GM19043 (cell line): ENCODE measurements around the gene ZNF330.

Experiments
- ATAC-seq: cut with Tn5 transposase; IDR thresholded peaks from one replicate; pipeline ENCODE4 v1.9.1; 2021; ENCODE audit warnings: low read depth; ENCODE audit not compliant: unreplicated experiment

Gene ZNF330

GRCh38 chr4:141229408-141230101, 8.9 kb downstream of the ZNF330 start:
- peak; percentile 72 for ATAC-seq

GRCh38 chr4:141233673-141234072, 13.0 kb downstream of the ZNF330 start:
- ATAC-seq = no peak

- no peak for ATAC-seq
Measured at GRCh38 chr4:141238186-141238585, 17.5 kb downstream of the ZNF330 start.

- no peak for ATAC-seq
Measured at GRCh38 chr4:141240259-141240658, 19.6 kb downstream of the ZNF330 start.

GRCh38 chr4:141240671-141241070, 20.0 kb downstream of the ZNF330 start:
- ATAC-seq = no peak

GRCh38 chr4:141241986-141242385, 21.3 kb downstream of the ZNF330 start:
- ATAC-seq = no peak

GRCh38 chr4:141244419-141244818, 23.7 kb downstream of the ZNF330 start:
- ATAC-seq = no peak

- no peak for ATAC-seq
Measured at GRCh38 chr4:141246243-141246642, 25.5 kb downstream of the ZNF330 start.

GRCh38 chr4:141246683-141247429, 26.2 kb downstream of the ZNF330 start:
- no peak for ATAC-seq

GRCh38 chr4:141247430-141247780, 26.7 kb downstream of the ZNF330 start:
- ATAC-seq = no peak

GRCh38 chr4:141248029-141248428, 27.3 kb downstream of the ZNF330 start:
- no peak for ATAC-seq

- ATAC-seq = no peak
Measured at GRCh38 chr4:141248486-141248885, 27.8 kb downstream of the ZNF330 start.

GRCh38 chr4:141254326-141254725, 33.6 kb downstream of the ZNF330 start:
- no peak for ATAC-seq

- no peak for ATAC-seq
Measured at GRCh38 chr4:141255016-141255415, 34.3 kb downstream of the ZNF330 start.

GRCh38 chr4:141258558-141258957, 37.9 kb downstream of the ZNF330 start:
- no peak for ATAC-seq

GRCh38 chr4:141275834-141276233, 55.1 kb downstream of the ZNF330 start:
- no peak for ATAC-seq

GRCh38 chr4:141283152-141283551, 62.5 kb downstream of the ZNF330 start:
- no peak for ATAC-seq

- no peak for ATAC-seq
Measured at GRCh38 chr4:141283563-141283962, 62.9 kb downstream of the ZNF330 start.
